GM13977 (cell line): Measurements from ENCODE around the gene FHIT.

Experiments
- DNase-seq: peaks from one replicate; pipeline ENCODE4 v3.0.0; 2012; ENCODE audit warnings: low spot score
- CTCF ChIP-seq: IDR thresholded peaks from 2 replicates; pipeline ENCODE4 v1.5.1; 2012; ENCODE audit warnings: mild to moderate bottlenecking, control low read depth; ENCODE audit not compliant: insufficient read depth; ENCODE audit errors: extremely low read depth, missing control alignments
- in situ Hi-C: fragments of 300-500 bp; cut with MboI; formaldehyde crosslinking; loops from one replicate; pipeline ENCODE4 v1.12.0; 2022; ENCODE audit warnings: low sequenced_read_pairs, low pct_unique_long_range_greater_than_20kb, mixed read lengths, inconsistent platforms; ENCODE audit not compliant: unreplicated experiment

The FHIT gene

DNA sequence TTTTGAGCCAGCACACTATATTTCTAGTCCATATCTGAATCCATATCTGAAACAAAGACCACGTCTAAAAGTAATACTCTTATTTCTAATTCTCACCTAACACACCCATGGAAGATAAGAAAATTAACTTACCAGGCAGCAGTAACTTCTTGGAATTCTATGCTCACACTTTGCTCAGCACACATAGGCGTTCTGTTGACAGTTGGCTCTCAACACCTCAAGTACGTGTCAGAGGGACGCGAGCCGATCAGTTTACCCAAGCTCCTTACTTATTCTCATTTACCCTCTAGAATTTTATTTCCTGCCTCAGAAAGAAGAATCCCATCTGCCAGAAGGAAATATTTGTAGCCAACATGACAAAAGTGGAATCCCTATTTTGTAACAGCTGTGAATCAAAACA lies 911.9 kb downstream of the FHIT start:
- in situ Hi-C loops, result no loop called here
- no peak for TF ChIP-seq CTCF
- DNase-seq, result no peak

DNA sequence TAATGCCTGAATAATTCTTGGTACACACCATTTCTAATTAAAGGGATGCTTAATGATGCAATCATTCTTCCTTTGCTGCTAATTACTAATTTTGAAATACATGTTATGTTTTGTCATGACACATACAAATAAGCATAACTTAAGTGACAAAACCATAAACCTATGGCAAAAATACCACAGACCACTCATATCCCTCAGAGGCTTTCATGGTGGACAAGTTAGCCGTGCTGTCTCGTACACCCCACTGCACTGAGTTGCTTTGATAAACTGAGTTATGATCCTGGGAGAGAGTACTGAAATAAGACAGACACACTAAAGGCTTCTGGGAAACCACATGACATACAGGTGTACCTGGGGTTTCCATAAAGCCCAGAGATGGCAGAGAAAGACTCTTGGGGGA lies 913.8 kb downstream of the FHIT start:
- no peak for TF ChIP-seq CTCF
- DNase-seq, result no peak
- in situ Hi-C loops, result no loop called here

- DNase-seq, result no peak
- TF ChIP-seq CTCF, result no peak
- in situ Hi-C loops, result no loop called here
These were observed 915.2 kb downstream of the FHIT start for GRCh38 chr3:60336061-60336460.

GRCh38 chr3:60333710-60334109 lies 917.5 kb downstream of the FHIT start:
- in situ Hi-C loops, result no loop called here
- no peak for DNase-seq
- no peak for TF ChIP-seq CTCF

- in situ Hi-C loops, result no loop called here
- no peak for TF ChIP-seq CTCF
- DNase-seq, result no peak
These were observed 921.1 kb downstream of the FHIT start for GRCh38 chr3:60330107-60330506.

- in situ Hi-C loops, result no loop called here
- no peak for DNase-seq
- no peak for TF ChIP-seq CTCF
These were observed 925.6 kb downstream of the FHIT start for GRCh38 chr3:60325610-60326170.

GRCh38 chr3:60323651-60324050 lies 927.6 kb downstream of the FHIT start:
- in situ Hi-C loops, result no loop called here
- TF ChIP-seq CTCF, result no peak
- no peak for DNase-seq
